CD4-positive, CD25-positive, alpha-beta regulatory T cell (primary cell): ENCODE results near the gene CARM1. TPM values are rescaled to one million over a fixed set of nuclear protein-coding genes. Genes with fewer than 3 reads are reported as not detected.
"Not testable (repeated sequence)": the region's sequence is repeated elsewhere in the genome, so short reads cannot be mapped to it uniquely, and the experiment has no call there.

ENCODE experiments used
- ATAC-seq, 2 donors: fragments of 150-1000 bp; cut with Tn5 transposase; one replicate each; pipeline ENCODE4 v1.10.0; 2021; ENCODE audit warnings: low read depth in 2 of 2, moderate number of reproducible peaks in 2 of 2, moderate library complexity in 1 of 2
- DNase-seq, 3 donors: peaks; one replicate each; pipeline versions ENCODE4 v3.0.0 to v3.0.0-alpha.2; 2012 to 2022; ENCODE audit warnings: mixed read lengths in 1 of 3
- H3K27ac ChIP-seq: one replicate; pipeline ENCODE4 v1.7.0; 2013; ENCODE audit warnings: mild to moderate bottlenecking, low read length; ENCODE audit not compliant: insufficient read depth, poor library complexity, severe bottlenecking
- H3K27me3 ChIP-seq: one replicate; pipeline ENCODE4 v1.7.0; 2013; ENCODE audit warnings: low read length; ENCODE audit not compliant: control insufficient read depth, insufficient read depth
- H3K36me3 ChIP-seq: one replicate; pipeline ENCODE4 v1.7.0; 2013; ENCODE audit warnings: mild to moderate bottlenecking, low read length, moderate library complexity; ENCODE audit not compliant: control insufficient read depth, insufficient read depth
- H3K4me1 ChIP-seq: 2 replicates; pipeline ENCODE4 v1.7.0; 2013; ENCODE audit warnings: mild to moderate bottlenecking, low read length; ENCODE audit not compliant: insufficient read depth, control insufficient read depth, poor library complexity, severe bottlenecking
- H3K4me3 ChIP-seq: one replicate; pipeline ENCODE4 v1.7.0; 2013; ENCODE audit warnings: low read depth, mild to moderate bottlenecking, low read length, moderate library complexity
- H3K9me3 ChIP-seq, 2 experiments: 1 replicate in 1 of 2; 2 replicates in 1 of 2; pipeline ENCODE4 v1.7.0; 2013; ENCODE audit warnings: low read length in 2 of 2, mild to moderate bottlenecking in 1 of 2, moderate library complexity in 1 of 2; ENCODE audit not compliant: control insufficient read depth in 2 of 2
- H3K27ac Mint-ChIP-seq, 3 donors: one replicate each; pipeline ENCODE4 v1.8.0; 2020 to 2022; ENCODE audit warnings: mild to moderate bottlenecking in 3 of 3, mixed read lengths in 3 of 3, moderate library complexity in 2 of 3
- H3K27me3 Mint-ChIP-seq: one replicate; pipeline ENCODE4 v1.8.0; 2022; ENCODE audit warnings: mild to moderate bottlenecking, mixed read lengths
- H3K36me3 Mint-ChIP-seq: one replicate; pipeline ENCODE4 v1.8.0; 2020; ENCODE audit warnings: mixed read lengths
- H3K4me1 Mint-ChIP-seq, 4 donors: one replicate each; pipeline ENCODE4 v1.8.0; 2020 to 2022; ENCODE audit warnings: mixed read lengths in 4 of 4, mild to moderate bottlenecking in 1 of 4
- H3K4me3 Mint-ChIP-seq, 4 donors: one replicate each; pipeline ENCODE4 v1.8.0; 2020 to 2022; ENCODE audit warnings: mild to moderate bottlenecking in 4 of 4, mixed read lengths in 4 of 4, moderate library complexity in 3 of 4
- H3K9me3 Mint-ChIP-seq, 7 donors: one replicate each; pipeline ENCODE4 v1.8.0; 2020 to 2022; ENCODE audit warnings: mixed read lengths in 7 of 7, mild to moderate bottlenecking in 3 of 7, moderate library complexity in 2 of 7
- polyA plus RNA-seq, 4 donors: library from polyadenylated mRNA; unstranded; fragments of 300-500 nt; fragmentation: Illumina TruSeq; gene quantifications; one replicate each; pipeline ENCODE4 v1.2.3, GENCODE V29; 2021
- total RNA-seq: library from RNA; stranded (reverse); gene quantifications from one replicate; pipeline ENCODE4 v1.2.3, GENCODE V29; 2022

Gene CARM1
- total and polyA plus RNA-seq, 5 donors from 2014 or later: 0.39 to 26.0 (median 0.59) TPM

DNA sequence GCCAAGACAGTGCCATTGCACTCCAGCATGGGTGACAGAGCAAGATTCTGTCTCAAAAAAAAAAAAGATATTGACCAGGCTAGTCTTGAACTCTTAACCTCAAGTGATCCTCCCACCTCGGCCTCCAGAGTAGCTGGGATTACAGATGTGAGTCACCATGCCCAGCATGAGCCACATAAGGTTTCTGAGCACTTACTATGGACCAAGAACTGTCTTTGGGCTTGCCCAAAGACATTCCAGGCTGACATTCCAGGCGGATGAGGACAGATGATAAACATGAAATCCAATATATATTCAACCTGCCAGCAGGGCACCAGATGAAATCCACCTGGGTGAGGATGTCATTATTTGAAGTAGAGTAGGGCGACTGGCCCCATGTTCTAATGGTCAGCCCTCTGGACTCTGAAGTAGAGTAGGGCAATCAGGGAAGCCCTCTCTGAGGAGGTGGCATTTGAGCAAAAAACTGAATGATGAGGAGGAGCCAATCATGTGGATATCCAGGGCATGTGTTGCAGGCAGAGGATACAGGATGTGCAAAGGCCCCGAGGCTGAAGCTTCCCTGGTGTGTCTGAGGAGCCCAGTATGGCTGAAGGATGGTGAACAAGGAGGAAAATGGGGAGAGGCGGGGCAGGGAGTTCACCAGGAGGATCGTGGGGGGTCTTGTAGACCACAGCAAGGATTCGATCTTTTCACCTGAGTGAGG is 19.1 kb upstream of the CARM1 start:
- Histone ChIP-seq H3K4me3 (no peak overlapping the region), H3K27ac (no peak overlapping the region), H3K36me3 (no peaks in the 10 kb centered on the region), H3K27me3 (no peaks in the 10 kb centered on the region), H3K4me1 (no peaks in the 10 kb centered on the region), H3K9me3 (no peaks in the 10 kb centered on the region)
- Mint-ChIP-seq H3K4me3 (no peak overlapping the region), H3K36me3 (no peaks in the 10 kb centered on the region), H3K4me1 (peaks cover 0 to 5% (median 1%) of the 10 kb centered on the region in 4 donors), H3K9me3 (no peaks in the 10 kb centered on the region), H3K27ac (no peak overlapping the region), H3K27me3 (no peaks in the 10 kb centered on the region)
- ATAC-seq (no peak), DNase-seq (no peak)

DNA sequence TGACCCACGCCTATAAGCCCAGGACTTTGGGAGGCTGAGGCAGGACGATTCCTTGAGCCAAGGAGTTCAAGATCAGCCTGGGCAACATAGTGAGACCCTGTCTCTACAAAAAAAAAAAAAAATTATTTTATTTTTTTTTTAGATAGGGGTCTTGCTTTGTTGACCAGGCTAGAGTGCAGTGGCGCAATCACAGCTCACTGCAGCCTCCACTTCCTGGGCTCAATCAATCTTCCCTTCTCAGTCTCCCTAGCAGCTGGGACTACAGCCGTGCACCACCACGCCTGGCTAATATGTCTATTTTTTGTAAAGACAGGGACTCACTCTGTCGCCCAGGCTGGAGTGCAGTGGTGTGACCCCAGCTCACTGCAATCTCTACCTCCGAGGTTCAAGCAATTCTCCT is 18.4 kb upstream of the CARM1 start:
- Mint-ChIP-seq H3K9me3 (no peaks in the 10 kb centered on the region), H3K36me3 (no peaks in the 10 kb centered on the region), H3K4me3 (no peak overlapping the region), H3K27ac (no peak overlapping the region), H3K4me1 (peaks cover 0 to 5% (median 1%) of the 10 kb centered on the region in 4 donors), H3K27me3 (no peaks in the 10 kb centered on the region)
- ATAC-seq: no peak
- no peak overlapping the region for H3K27ac ChIP-seq
- H3K36me3 ChIP-seq: no peaks in the 10 kb centered on the region
- no peaks in the 10 kb centered on the region for H3K27me3 ChIP-seq
- DNase-seq: no peak
- no peaks in the 10 kb centered on the region for H3K9me3 ChIP-seq
- no peak overlapping the region for H3K4me3 ChIP-seq
- H3K4me1 ChIP-seq: no peaks in the 10 kb centered on the region

GRCh38 chr19:10854350-10855089 is 16.8 kb upstream of the CARM1 start:
- no peak overlapping the region for H3K4me3 Mint-ChIP-seq
- H3K9me3 ChIP-seq: no peaks in the 10 kb centered on the region
- no peaks in the 10 kb centered on the region for H3K4me1 ChIP-seq
- no peak overlapping the region for H3K4me3 ChIP-seq
- H3K36me3 ChIP-seq: no peaks in the 10 kb centered on the region
- no peaks in the 10 kb centered on the region for H3K36me3 Mint-ChIP-seq
- peak overlapping the region in 1 of 3 donors; percentile 76 for H3K27ac Mint-ChIP-seq
- H3K27ac ChIP-seq: no peak overlapping the region
- H3K4me1 Mint-ChIP-seq: no peaks in the 10 kb centered on the region
- no peaks in the 10 kb centered on the region for H3K9me3 Mint-ChIP-seq
- H3K27me3 ChIP-seq: no peaks in the 10 kb centered on the region
- no peak for DNase-seq
- ATAC-seq: no peak
- H3K27me3 Mint-ChIP-seq: no peaks in the 10 kb centered on the region

DNA sequence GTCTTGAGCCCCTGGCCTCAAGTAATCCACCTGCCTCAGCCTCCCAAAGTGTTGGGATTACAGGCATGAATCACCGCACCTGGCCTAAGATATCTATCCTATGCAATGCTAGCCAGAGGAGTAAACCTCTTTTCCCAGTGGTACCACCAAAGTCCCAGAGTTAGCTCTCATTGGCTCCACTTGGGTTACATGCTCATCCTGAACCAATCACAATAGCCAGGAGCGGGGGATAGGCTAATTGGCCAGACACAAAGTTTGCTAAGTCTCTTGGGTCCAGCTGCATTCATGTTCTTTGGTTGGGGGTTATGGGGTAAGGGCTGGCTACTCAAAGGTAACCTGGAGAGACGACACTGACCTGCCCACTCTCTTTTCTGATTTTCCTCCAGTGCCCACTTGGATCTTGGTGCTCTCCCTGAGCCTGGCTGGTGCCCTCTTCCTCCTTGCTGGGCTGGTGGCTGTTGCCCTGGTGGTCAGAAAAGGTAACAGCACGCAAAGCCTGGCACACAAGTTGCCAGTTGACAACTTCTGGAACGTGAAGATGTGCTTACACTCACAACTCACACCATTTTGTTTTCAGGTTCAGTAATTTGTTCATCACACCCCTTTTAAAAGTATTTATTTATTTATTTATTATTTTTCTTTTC is 15.4 kb upstream of the CARM1 start:
- Mint-ChIP-seq H3K4me3 (no peak overlapping the region), H3K27ac (no peak overlapping the region)
- DNase-seq: peak in 1 of 3 donors; percentile 59

GRCh38 chr19:10856899-10857298 is 14.5 kb upstream of the CARM1 start:
- not testable (repeated sequence) for H3K4me3 Mint-ChIP-seq, H3K4me3 ChIP-seq, H3K27ac Mint-ChIP-seq, H3K4me1 Mint-ChIP-seq, DNase-seq, H3K27me3 Mint-ChIP-seq, H3K36me3 Mint-ChIP-seq, H3K4me1 ChIP-seq, H3K9me3 Mint-ChIP-seq, ATAC-seq, H3K36me3 ChIP-seq, H3K27me3 ChIP-seq, H3K9me3 ChIP-seq, H3K27ac ChIP-seq

More for the DNA sequence above, 15.4 kb upstream of the CARM1 start:
- Histone ChIP-seq H3K4me3 (no peak overlapping the region), H3K9me3 (no peaks in the 10 kb centered on the region), H3K4me1 (no peaks in the 10 kb centered on the region), H3K27me3 (no peaks in the 10 kb centered on the region), H3K27ac (no peak overlapping the region), H3K36me3 (no peaks in the 10 kb centered on the region)
- Mint-ChIP-seq H3K9me3 (no peaks in the 10 kb centered on the region), H3K4me1 (no peaks in the 10 kb centered on the region), H3K36me3 (no peaks in the 10 kb centered on the region), H3K27me3 (no peaks in the 10 kb centered on the region)
- ATAC-seq: no peak

DNA sequence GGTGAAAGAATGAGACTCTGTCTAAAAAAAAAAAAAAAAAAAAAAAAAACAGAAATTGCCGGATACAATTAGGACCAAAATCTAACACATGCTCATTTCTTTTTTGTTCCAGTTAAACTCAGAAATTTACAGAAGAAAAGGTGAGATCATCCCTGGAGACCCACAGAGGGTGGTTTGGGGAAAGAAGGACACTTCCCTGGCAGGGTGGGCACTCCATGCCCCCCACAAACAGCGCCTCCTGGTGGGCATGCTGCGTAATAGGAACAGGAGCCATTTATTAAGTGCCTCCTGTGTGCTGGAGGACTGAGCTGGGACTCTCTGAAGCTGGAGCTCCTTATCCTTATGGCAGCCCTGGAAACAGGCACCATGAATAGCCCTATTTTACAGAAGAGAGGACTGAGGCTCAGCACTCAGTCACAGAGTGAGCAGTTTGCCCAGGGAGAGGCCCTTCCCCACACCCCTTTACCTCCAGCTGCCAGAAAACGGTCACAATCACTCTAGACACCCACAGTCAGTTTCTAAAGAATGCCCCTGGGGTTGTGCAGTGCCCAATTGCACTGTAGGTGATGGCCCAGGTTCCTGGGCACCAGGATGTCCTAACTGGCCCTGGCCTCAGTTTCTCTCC is 13.0 kb upstream of the CARM1 start:
- no peaks in the 10 kb centered on the region for H3K9me3 ChIP-seq
- H3K4me3 ChIP-seq: no peak overlapping the region
- H3K27me3 ChIP-seq: no peaks in the 10 kb centered on the region
- Mint-ChIP-seq H3K9me3 (no peaks in the 10 kb centered on the region), H3K36me3 (no peaks in the 10 kb centered on the region), H3K4me3 (no peak overlapping the region), H3K4me1 (peaks cover 0 to 4% (median 0%) of the 10 kb centered on the region in 4 donors), H3K27me3 (no peaks in the 10 kb centered on the region), H3K27ac (peak overlapping the region in 2 of 3 donors; percentile 3 to 84)
- H3K4me1 ChIP-seq: no peaks in the 10 kb centered on the region
- ATAC-seq (peak in 1 of 2 donors; percentile 16), DNase-seq (peak in 1 of 3 donors; percentile 34)
- no peaks in the 10 kb centered on the region for H3K36me3 ChIP-seq
- H3K27ac ChIP-seq: no peak overlapping the region

DNA sequence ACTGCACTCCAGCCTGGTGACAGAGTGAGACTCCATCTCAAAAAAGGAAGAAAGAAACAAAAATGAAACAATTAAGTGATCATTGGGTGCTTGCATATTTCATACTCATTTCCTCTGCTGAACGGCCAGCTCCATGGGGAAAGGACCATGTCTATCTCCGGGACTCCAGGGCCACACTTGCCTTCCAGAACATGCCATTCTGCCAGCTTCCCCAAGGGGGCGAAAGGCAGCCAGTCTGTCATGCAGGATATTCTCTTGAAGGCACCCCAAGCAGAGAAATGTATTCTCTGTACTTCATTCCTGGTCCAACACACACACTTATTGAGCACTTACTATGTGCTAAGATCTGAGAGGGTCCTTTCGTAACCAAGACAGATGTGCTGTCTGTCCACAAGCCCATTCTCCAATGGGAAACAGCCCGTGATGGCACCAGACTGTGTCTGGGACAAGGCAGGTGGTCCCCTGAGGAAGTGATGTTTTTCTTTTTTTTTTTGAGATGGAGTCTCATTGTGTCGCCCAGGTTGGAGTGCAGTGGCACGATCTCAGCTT is 10.2 kb upstream of the CARM1 start:
- no peaks in the 10 kb centered on the region for H3K27me3 ChIP-seq
- H3K9me3 ChIP-seq: no peaks in the 10 kb centered on the region
- no peaks in the 10 kb centered on the region for H3K36me3 Mint-ChIP-seq
- H3K27me3 Mint-ChIP-seq: no peaks in the 10 kb centered on the region
- ATAC-seq: peak in 1 of 2 donors; percentile 49
- no peak overlapping the region for H3K27ac Mint-ChIP-seq
- no peak overlapping the region for H3K27ac ChIP-seq
- no peaks in the 10 kb centered on the region for H3K36me3 ChIP-seq
- no peaks in the 10 kb centered on the region for H3K9me3 Mint-ChIP-seq
- no peak overlapping the region for H3K4me3 ChIP-seq
- H3K4me1 Mint-ChIP-seq: peaks cover 5 to 16% (median 7%) of the 10 kb centered on the region in 4 donors
- H3K4me1 ChIP-seq: peaks cover 7% of the 10 kb centered on the region
- no peak overlapping the region for H3K4me3 Mint-ChIP-seq
- peak in 2 of 3 donors; percentile 17 to 50 for DNase-seq
